GM12878 (cell line): Measurements from ENCODE around the gene RASA4B. TPM values are rescaled to one million over a fixed set of nuclear protein-coding genes. Genes with fewer than 3 reads are reported as not detected.

ENCODE experiments used
- ATAC-seq: fragments of 200-7000 bp; cut with Tn5 transposase; 3 replicates; pipeline ENCODE4 v1.9.1; 2020; ENCODE audit warnings: mild to moderate bottlenecking, moderate library complexity
- BruUV-seq: library from RNA; stranded (reverse); fragments of 400-500 nt; replicated peaks from 2 replicates; lab custom pipeline; 2021; lab: Mats Ljungman, UMichigan
- CTCF ChIA-PET: fragments of 300-600 bp; sonication (Branson Sonifier 250); formaldehyde crosslinking; extraction: SDS; loops from one replicate; lab custom pipeline; 2021; ENCODE audit warnings: inconsistent platforms; lab: Yijun Ruan, JAX
- POLR2A ChIA-PET: fragments of 350-600 bp; formaldehyde crosslinking; extraction: SDS; loops from one replicate; lab custom pipeline; 2021; ENCODE audit warnings: inconsistent platforms; lab: Charles Lee
- RAD21 ChIA-PET: fragments of 300-600 bp; sonication (Branson Sonifier 250); formaldehyde crosslinking; loops from one replicate; lab custom pipeline; 2023; ENCODE audit warnings: antibody characterized with exemption; ENCODE audit not compliant: unreplicated experiment; lab: Charles Lee
- SMC1A ChIA-PET: fragments of 300-600 bp; sonication (Branson Sonifier 250); formaldehyde crosslinking; loops from one replicate; lab custom pipeline; 2023; ENCODE audit not compliant: unreplicated experiment, uncharacterized antibody; lab: Charles Lee
- DNase-seq: peaks from one replicate; pipeline ENCODE4 v3.0.0-alpha.2; 2011; ENCODE audit warnings: low read depth, low spot score
- FAIRE-seq: peaks from 3 replicates; lab custom pipeline; 2011; peaks lifted over from hg19 to GRCh38; lab: Jason Lieb, UNC
- H2AFZ ChIP-seq: 2 replicates; pipeline ENCODE4 v1.6.0; 2011; ENCODE audit warnings: low read depth, low read length, control low read depth; ENCODE audit not compliant: control insufficient read depth
- H3K27ac ChIP-seq: 2 replicates; pipeline ENCODE4 v1.5.1; 2011; ENCODE audit warnings: control low read depth; ENCODE audit not compliant: control insufficient read depth, insufficient read depth
- H3K27me3 ChIP-seq, 2 experiments: replicated peaks in 1 of 2; 2 replicates each; pipeline versions ENCODE4 v1.6.0 to v1.6.1; 2011; ENCODE audit warnings: low read length in 1 of 2; ENCODE audit not compliant: control insufficient read depth in 2 of 2, insufficient read depth in 2 of 2
- H3K36me3 ChIP-seq, 2 experiments: 2 replicates each; pipeline ENCODE4 v1.5.1; 2011; ENCODE audit warnings: low read length in 1 of 2; ENCODE audit not compliant: control insufficient read depth in 2 of 2, insufficient read depth in 2 of 2
- H3K4me1 ChIP-seq: 2 replicates; pipeline ENCODE4 v1.6.1; 2011; ENCODE audit warnings: mild to moderate bottlenecking, low read length, moderate library complexity, mixed read lengths; ENCODE audit not compliant: control insufficient read depth, insufficient read depth
- H3K4me2 ChIP-seq: 2 replicates; pipeline ENCODE4 v1.6.0; 2011; ENCODE audit warnings: control low read depth; ENCODE audit not compliant: control insufficient read depth, insufficient read depth
- H3K4me3 ChIP-seq: fragments of 200-600 bp; sonication (generic); 2 replicates; pipeline ENCODE4 v1.5.1; 2016
- H3K79me2 ChIP-seq: 2 replicates; pipeline ENCODE4 v1.6.0; 2011; ENCODE audit warnings: low read length; ENCODE audit not compliant: control insufficient read depth, insufficient read depth
- H3K9ac ChIP-seq: 2 replicates; pipeline ENCODE4 v1.8.0; 2011; ENCODE audit warnings: low read length, control low read depth, mixed read lengths; ENCODE audit not compliant: control insufficient read depth, insufficient read depth
- H3K9me3 ChIP-seq: replicated peaks from 3 replicates; pipeline ENCODE4 v1.5.1; 2011; ENCODE audit warnings: mild to moderate bottlenecking, low read length; ENCODE audit not compliant: control insufficient read depth, insufficient read depth
- H4K20me1 ChIP-seq: 2 replicates; pipeline ENCODE4 v1.6.0; 2011; ENCODE audit not compliant: control insufficient read depth, insufficient read depth
- ASH2L ChIP-seq: fragments of 300-600, 200-600 bp; sonication (generic); IDR thresholded peaks from 2 replicates; pipeline ENCODE4 v1.6.1; 2017; ENCODE audit warnings: low read depth, mild to moderate bottlenecking, borderline replicate concordance
- BRCA1 ChIP-seq: IDR thresholded peaks from 2 replicates; pipeline ENCODE4 v1.6.1; 2011; ENCODE audit warnings: low read depth, low read length, improper control_type of control experiment
- STAT1 ChIP-seq: fragments of 450-650 bp; conservative IDR thresholded peaks from 2 replicates; pipeline ENCODE4 v1.6.1; 2014; ENCODE audit warnings: antibody characterized with exemption, mild to moderate bottlenecking
- whole genome bisulfite sequencing: methylation state at CpG from one replicate; pipeline ENCODE4 v1.1.6; 2016; ENCODE audit warnings: low lambda C conversion rate; ENCODE audit not compliant: insufficient replicate concordance, insufficient coverage; ENCODE audit errors: missing lambda C conversion rate; 5-methylcytosine and 5-hydroxymethylcytosine counted together
- in situ Hi-C: fragments of 300-500 bp; cut with MboI; formaldehyde crosslinking; loops from 9 replicates; pipeline ENCODE4 v1.14.3; 2018; ENCODE audit warnings: mixed read lengths
- intact Hi-C: fragments of 100-400 bp; cut with micrococcal nuclease; formaldehyde crosslinking; loops from one replicate; pipeline ENCODE4 v1.14.2; 2022; ENCODE audit not compliant: unreplicated experiment
- polyA plus RNA-seq, 11 experiments: library from polyadenylated mRNA; depleted of rRNA in 4 of 11; unstranded in 6 of 11; stranded (reverse) in 5 of 11; fragments of >200 nt; fragmentation: Nextera tagmentation in 4 of 11; fragmentation: Illumina TruSeq in 1 of 11; extraction: Ambion mirVana in 4 of 11; extraction: Trizol in 1 of 11; gene quantifications; 1 replicate in 1 of 11; 2 replicates in 10 of 11; pipeline versions ENCODE4 v1.2.1 to v1.2.3, GENCODE V29; 2011 to 2016; ENCODE audit warnings: inconsistent platforms in 2 of 11, missing spikeins in 2 of 11, low read depth in 1 of 11
- total RNA-seq, 4 experiments: library from RNA; depleted of rRNA in 3 of 4; stranded (reverse); fragments of >200 nt in 3 of 4; fragmentation: Illumina TruSeq in 1 of 4; extraction: Trizol in 1 of 4; gene quantifications; 2 replicates each; pipeline versions ENCODE4 v1.2.1 to v1.2.3, GENCODE V29; 2013 to 2021

Gene RASA4B
- total and polyA plus RNA-seq, 10 of the 15 experiments (the other 5 are each of a cell fraction or from before 2014, with no cell fraction given): 0.10 to 16.4 (median 6.4) TPM

DNA sequence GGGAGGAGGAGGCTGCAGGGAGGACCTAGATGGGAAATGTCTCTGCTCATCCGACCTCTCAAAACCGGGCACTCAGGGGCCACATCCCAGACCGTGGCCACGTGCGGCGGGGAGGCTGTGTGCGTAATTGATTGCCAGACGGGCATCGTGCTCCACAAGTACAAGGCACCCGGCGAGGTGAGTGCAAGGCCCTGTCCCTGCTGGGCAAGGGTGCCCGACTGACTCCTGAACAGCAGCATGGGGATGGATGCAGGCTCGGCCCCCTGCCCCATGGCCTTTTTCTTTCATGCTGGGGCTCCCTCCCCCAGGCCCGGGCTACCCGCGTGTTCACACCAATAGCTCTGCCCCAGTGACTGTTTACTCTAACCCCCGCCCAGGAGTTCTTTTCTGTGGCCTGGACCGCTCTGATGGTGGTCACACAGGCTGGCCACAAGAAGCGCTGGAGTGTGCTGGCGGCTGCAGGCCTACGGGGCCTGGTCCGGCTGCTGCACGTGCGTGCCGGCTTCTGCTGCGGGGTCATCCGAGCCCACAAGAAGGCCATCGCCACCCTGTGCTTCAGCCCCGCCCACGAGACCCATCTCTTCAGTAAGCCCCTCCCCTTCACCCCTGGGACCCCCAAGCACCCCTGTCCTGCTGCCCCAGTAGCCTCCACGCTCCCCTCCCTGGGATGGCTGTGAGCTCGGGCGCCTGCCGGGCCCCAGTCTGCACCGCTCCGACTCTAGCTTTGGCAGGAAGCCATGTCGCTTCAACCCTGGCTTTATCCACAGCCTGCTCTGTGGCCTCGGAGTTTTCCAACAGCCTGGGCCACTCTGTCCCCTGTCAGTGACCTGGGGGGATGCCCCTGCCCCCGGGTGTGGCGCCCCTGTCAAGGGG lies 48.9 kb downstream of the RASA4B start:
- ChIA-PET CTCF (interaction anchor here (1.6 to 7.0 kb wide), 3 partner anchors 19 to 66 kb away, joined by 5 to 94 read pairs (median 9); no protein-coding TSS in a partner anchor), RAD21 (no interaction called here), SMC1A (interaction anchor here (3.7 kb wide), 1 partner anchor 65 kb away, joined by 32 read pairs; no protein-coding TSS in a partner anchor), POLR2A (no interaction called here)
- no peak overlapping the region for H3K9ac ChIP-seq
- BruUV-seq: no TSS peak
- H3K4me3 ChIP-seq: no peak overlapping the region
- H3K36me3 ChIP-seq: peaks cover 6 to 26% of the 10 kb centered on the region in 2 experiments
- H3K79me2 ChIP-seq: peaks cover 24% of the 10 kb centered on the region
- no peaks in the 10 kb centered on the region for H3K9me3 ChIP-seq
- H2AFZ ChIP-seq: no peak overlapping the region
- H3K4me1 ChIP-seq: peaks cover 10% of the 10 kb centered on the region
- in situ Hi-C loops: no loop called here
- ATAC-seq (no peak), DNase-seq (no peak), FAIRE-seq (no peak)
- 87% methylated on average over 40 of the region's 40 CpGs for WGBS
- H3K27me3 ChIP-seq: no peaks in the 10 kb centered on the region
- H3K4me2 ChIP-seq: no peak overlapping the region
- no peak overlapping the region for H3K27ac ChIP-seq
- H4K20me1 ChIP-seq: no peaks in the 10 kb centered on the region
- intact Hi-C loops: loop anchor here (5.0 kb wide), 1 partner anchor 181 kb away; the partner anchor contains the start of gene SH2B2
- TF ChIP-seq ASH2L: no peak
- TF ChIP-seq STAT1: no peak
- no peak for TF ChIP-seq BRCA1
